GM12801 (cell line): ENCODE data around the gene RBM4B.

Experiments used
- TF ChIP-seq, protein P1 (sequence below): IDR thresholded peaks from one replicate; pipeline ENCODE4 v1.5.1; 2011; ENCODE audit warnings: control low read depth; ENCODE audit not compliant: insufficient read length; ENCODE audit errors: extremely low read depth

Gene RBM4B

DNA sequence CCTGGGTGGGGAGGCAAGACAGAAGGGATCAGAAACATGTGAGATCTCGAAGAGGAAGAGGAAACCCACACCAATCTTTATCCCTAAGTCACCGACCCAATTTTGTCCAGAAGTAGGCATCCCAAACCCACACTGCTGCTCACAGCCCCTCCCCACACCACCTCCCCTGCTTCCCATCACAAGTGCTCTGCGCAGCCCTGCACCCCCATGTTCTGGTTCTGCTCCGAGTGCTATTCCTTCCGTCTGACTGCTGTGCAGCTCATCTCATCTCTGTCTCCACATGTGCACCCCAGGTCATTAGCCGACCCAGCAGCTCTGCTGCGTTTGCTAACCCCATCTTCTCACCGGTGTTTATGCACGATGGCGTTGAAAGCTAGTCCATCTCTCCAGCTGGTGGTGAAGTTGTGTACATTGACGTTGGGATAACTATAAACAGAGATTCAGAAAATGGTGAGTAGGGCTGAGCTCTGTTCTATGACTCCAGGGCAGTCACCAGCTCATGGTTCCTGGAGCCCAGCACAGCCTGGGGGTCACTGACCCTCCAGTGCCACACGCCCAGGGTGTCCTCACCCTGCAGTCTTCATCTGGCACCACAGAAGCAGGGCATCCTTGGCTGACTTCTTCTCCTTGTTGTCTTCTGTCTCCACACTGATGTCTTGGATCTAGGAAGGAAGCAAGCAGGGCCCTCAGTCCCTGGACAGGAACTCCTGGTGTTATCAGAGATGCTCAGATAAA, 36.2 kb upstream of the RBM4B start:
- TF ChIP-seq, protein P1, sequence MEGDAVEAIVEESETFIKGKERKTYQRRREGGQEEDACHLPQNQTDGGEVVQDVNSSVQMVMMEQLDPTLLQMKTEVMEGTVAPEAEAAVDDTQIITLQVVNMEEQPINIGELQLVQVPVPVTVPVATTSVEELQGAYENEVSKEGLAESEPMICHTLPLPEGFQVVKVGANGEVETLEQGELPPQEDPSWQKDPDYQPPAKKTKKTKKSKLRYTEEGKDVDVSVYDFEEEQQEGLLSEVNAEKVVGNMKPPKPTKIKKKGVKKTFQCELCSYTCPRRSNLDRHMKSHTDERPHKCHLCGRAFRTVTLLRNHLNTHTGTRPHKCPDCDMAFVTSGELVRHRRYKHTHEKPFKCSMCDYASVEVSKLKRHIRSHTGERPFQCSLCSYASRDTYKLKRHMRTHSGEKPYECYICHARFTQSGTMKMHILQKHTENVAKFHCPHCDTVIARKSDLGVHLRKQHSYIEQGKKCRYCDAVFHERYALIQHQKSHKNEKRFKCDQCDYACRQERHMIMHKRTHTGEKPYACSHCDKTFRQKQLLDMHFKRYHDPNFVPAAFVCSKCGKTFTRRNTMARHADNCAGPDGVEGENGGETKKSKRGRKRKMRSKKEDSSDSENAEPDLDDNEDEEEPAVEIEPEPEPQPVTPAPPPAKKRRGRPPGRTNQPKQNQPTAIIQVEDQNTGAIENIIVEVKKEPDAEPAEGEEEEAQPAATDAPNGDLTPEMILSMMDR, result no peak

GRCh38 chr11:66710384-66710930, 32.8 kb upstream of the RBM4B start:
- TF ChIP-seq, protein P1, result no peak

- TF ChIP-seq, protein P1, result no peak
These were observed 31.0 kb upstream of the RBM4B start for GRCh38 chr11:66708701-66709100.

- TF ChIP-seq, protein P1, result no peak
These were observed 30.4 kb upstream of the RBM4B start for GRCh38 chr11:66708094-66708493.

GRCh38 chr11:66707486-66707885, 29.8 kb upstream of the RBM4B start:
- TF ChIP-seq, protein P1, result no peak

DNA sequence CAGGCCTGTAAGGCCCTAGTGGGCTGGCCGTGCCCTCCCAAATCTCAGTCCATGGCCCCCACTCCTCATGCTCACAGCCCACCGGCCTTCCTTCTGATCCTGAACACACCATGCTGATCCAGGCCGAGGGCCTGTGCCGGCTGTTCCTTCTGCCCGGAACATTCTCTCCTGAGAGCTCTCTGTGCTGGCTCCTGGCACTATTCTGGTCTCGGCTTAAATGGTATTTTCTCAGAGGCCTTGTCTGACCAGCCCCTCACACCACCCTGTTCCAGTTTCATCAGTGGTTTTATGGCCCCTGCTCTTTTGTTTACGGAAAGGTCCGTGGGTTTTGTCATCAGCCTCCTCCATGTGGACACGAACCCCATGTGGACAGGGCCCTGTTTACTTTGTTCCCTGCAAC, 29.3 kb upstream of the RBM4B start:
- TF ChIP-seq, protein P1, result no peak

GRCh38 chr11:66705587-66706335, 28.1 kb upstream of the RBM4B start:
- TF ChIP-seq, protein P1, result no peak
